Peyer's patch (tissue), 4 donors: Measurements from ENCODE around the gene ACACA.

ENCODE experiments used
- CTCF ChIP-seq, 6 experiments: fragments of 450-650 bp in 4 of 6; fragments of 200-600 bp in 2 of 6; sonication (generic) in 1 of 6; IDR thresholded peaks; one replicate each; pipeline ENCODE4 v1.5.1; 2017 to 2019; ENCODE audit warnings: antibody characterized with exemption in 6 of 6, mild to moderate bottlenecking in 3 of 6, moderate library complexity in 1 of 6
- POLR2A ChIP-seq, 2 donors: fragments of 450-650 bp; IDR thresholded peaks; one replicate each; pipeline ENCODE4 v1.5.1; 2017; ENCODE audit warnings: antibody characterized with exemption in 2 of 2, mild to moderate bottlenecking in 2 of 2, moderate library complexity in 2 of 2

GRCh38 chr17:37079735-37080134 lies 326.9 kb downstream of the ACACA start:
- no peak for TF ChIP-seq CTCF (IDR thresholded peaks at IDR 0.05)
- no peak for TF ChIP-seq POLR2A (IDR thresholded peaks at IDR 0.05)
